ENCODE measurements around the gene CACNG3.

DNA sequence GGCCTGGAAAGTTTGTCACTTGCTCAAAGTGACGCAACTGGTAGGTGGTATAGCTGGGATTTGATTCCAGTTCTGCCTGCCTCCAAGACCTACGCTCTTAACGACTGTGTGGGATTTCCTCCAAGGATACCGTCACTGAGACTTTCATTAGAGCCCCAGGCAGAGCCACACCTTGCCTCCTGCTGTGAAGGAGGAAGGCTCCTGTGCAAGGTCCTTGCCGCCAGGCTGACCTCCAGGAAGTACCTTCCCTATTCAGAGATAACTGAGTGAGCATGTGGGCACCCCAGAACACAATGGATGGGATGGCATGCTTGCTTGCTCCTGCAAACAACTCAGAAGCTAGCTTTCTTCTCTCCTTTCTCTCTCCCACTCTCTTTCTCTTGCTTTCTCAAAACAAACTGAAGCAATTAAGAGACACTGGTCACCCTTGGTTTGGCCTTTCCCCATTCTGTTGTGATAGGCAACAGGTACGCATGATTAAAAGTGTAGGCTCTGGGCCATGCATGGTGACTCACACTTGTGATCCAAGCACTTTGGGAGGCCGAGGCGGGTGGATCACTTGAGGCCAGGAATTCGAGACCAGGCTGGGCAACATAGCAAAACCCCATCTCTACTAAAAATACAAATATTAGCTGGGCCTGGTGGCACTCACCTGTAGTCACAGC lies 30.7 kb downstream of the CACNG3 start:
- no peak for TF ChIP-seq CTCF (conservative IDR thresholded peaks at IDR 0.05; ENCODE audit: low read length)
- no peak for TF ChIP-seq EZH2phosphoT487 (IDR thresholded peaks at IDR 0.05; ENCODE audit: borderline replicate concordance)
